ENCODE results near the gene KRTAP12-1.
"Not testable (repeated sequence)": the region's sequence is repeated elsewhere in the genome, so short reads cannot be mapped to it uniquely, and the experiment has no call there.

DNA sequence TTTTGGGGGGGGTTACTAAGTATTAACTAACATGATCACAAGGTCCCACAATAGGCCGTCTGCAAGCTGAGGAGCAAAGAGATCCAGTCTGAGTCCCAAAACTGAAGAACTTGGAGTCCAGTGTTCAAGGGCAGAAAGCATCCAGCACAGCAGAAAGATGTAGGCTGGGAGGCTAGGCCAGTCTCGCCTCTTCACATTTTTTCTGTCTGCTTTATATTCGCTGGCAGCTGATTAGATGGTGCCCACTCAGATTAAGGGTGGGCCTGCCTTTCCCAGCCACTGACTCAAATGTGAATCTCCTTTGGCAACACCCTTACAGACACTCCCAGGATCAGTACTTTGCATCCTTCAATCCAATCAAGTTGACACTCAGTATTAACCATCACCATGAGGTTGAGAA is 7.8 kb upstream of the KRTAP12-1 start:
- TF ChIP-seq, protein P1, sequence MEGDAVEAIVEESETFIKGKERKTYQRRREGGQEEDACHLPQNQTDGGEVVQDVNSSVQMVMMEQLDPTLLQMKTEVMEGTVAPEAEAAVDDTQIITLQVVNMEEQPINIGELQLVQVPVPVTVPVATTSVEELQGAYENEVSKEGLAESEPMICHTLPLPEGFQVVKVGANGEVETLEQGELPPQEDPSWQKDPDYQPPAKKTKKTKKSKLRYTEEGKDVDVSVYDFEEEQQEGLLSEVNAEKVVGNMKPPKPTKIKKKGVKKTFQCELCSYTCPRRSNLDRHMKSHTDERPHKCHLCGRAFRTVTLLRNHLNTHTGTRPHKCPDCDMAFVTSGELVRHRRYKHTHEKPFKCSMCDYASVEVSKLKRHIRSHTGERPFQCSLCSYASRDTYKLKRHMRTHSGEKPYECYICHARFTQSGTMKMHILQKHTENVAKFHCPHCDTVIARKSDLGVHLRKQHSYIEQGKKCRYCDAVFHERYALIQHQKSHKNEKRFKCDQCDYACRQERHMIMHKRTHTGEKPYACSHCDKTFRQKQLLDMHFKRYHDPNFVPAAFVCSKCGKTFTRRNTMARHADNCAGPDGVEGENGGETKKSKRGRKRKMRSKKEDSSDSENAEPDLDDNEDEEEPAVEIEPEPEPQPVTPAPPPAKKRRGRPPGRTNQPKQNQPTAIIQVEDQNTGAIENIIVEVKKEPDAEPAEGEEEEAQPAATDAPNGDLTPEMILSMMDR (IDR thresholded peaks at IDR 0.05): not testable (repeated sequence)
- not testable (repeated sequence) for TF ChIP-seq POLR2A (IDR thresholded peaks at IDR 0.05)

Data from tibial nerve (tissue), 3 donors.